Gastrocnemius medialis (tissue), 4 donors: ENCODE results near the gene EIF2S3.

ENCODE experiments used
- POLR2A ChIP-seq, 2 donors: fragments of 450-650 bp; IDR thresholded peaks; one replicate each; pipeline ENCODE4 v1.6.1; 2017; ENCODE audit warnings: antibody characterized with exemption in 2 of 2, mild to moderate bottlenecking in 2 of 2, moderate library complexity in 2 of 2
- TF ChIP-seq, protein P1 (sequence below), 5 experiments: fragments of 450-650 bp in 3 of 5; fragments of 200-600 bp in 2 of 5; sonication (generic) in 2 of 5; IDR thresholded peaks in 4 of 5; conservative IDR thresholded peaks in 1 of 5; 1 replicate in 4 of 5; 2 replicates in 1 of 5; pipeline ENCODE4 v1.5.1; 2016 to 2019; ENCODE audit warnings: antibody characterized with exemption in 5 of 5, mild to moderate bottlenecking in 3 of 5, moderate library complexity in 3 of 5

DNA sequence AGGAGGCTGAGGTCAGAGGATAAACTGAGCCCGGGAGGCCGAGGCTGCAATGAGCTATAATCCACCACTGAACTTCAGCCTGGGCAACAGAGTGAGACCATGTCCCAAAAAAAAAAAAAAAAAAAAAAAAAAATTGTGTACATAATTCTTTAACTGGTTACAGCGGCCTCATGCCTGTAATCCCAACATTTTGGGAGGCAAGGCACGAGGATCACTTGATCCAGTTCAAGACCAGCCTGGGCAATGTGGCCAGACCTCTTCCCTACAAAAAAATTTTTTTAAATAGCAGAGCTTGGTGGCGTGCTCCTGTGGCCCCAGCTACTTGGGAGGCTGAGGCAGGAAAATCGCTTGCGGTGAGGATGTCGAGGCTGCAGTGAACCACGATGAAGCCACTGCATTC lies 37.1 kb upstream of the EIF2S3 start:
- TF ChIP-seq POLR2A (IDR thresholded peaks at IDR 0.05): no peak
- TF ChIP-seq, protein P1, sequence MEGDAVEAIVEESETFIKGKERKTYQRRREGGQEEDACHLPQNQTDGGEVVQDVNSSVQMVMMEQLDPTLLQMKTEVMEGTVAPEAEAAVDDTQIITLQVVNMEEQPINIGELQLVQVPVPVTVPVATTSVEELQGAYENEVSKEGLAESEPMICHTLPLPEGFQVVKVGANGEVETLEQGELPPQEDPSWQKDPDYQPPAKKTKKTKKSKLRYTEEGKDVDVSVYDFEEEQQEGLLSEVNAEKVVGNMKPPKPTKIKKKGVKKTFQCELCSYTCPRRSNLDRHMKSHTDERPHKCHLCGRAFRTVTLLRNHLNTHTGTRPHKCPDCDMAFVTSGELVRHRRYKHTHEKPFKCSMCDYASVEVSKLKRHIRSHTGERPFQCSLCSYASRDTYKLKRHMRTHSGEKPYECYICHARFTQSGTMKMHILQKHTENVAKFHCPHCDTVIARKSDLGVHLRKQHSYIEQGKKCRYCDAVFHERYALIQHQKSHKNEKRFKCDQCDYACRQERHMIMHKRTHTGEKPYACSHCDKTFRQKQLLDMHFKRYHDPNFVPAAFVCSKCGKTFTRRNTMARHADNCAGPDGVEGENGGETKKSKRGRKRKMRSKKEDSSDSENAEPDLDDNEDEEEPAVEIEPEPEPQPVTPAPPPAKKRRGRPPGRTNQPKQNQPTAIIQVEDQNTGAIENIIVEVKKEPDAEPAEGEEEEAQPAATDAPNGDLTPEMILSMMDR (IDR thresholded peaks at IDR 0.05 in 4 of 5, conservative IDR thresholded peaks at IDR 0.05 in 1 of 5): no peak
